GM18505 (cell line): ENCODE measurements around the gene DECR2.
"Not testable (repeated sequence)": the region's sequence is repeated elsewhere in the genome, so short reads cannot be mapped to it uniquely, and the experiment has no call there.

ENCODE experiments used
- ATAC-seq: cut with Tn5 transposase; IDR thresholded peaks from one replicate; pipeline ENCODE4 v1.9.1; 2021; ENCODE audit not compliant: unreplicated experiment
- POLR2A ChIP-seq: IDR thresholded peaks from 4 replicates; pipeline ENCODE4 v1.6.1; 2011; ENCODE audit warnings: borderline replicate concordance; ENCODE audit not compliant: insufficient read depth, insufficient read length; ENCODE audit errors: extremely low read depth

DECR2 gene

DNA sequence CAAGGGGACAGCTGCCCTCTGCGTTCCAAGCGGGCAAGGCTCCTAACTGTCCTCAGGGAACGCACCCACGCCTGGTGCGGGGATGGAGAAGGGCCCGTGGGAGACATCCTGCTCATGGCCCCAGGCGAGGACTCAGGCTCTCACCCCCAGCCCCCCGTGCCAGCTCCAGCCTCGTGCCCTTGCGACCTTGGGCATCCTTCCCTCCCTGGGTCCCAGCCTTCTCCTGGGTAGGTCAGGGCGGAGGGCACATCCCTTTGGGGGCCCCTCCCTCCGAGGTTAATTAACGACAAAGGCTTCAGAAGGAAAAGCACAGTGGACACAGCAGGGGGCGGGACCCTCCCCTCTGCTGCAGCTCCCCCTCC lies 22.9 kb upstream of the DECR2 start:
- no peak for TF ChIP-seq POLR2A
- ATAC-seq: no peak

DNA sequence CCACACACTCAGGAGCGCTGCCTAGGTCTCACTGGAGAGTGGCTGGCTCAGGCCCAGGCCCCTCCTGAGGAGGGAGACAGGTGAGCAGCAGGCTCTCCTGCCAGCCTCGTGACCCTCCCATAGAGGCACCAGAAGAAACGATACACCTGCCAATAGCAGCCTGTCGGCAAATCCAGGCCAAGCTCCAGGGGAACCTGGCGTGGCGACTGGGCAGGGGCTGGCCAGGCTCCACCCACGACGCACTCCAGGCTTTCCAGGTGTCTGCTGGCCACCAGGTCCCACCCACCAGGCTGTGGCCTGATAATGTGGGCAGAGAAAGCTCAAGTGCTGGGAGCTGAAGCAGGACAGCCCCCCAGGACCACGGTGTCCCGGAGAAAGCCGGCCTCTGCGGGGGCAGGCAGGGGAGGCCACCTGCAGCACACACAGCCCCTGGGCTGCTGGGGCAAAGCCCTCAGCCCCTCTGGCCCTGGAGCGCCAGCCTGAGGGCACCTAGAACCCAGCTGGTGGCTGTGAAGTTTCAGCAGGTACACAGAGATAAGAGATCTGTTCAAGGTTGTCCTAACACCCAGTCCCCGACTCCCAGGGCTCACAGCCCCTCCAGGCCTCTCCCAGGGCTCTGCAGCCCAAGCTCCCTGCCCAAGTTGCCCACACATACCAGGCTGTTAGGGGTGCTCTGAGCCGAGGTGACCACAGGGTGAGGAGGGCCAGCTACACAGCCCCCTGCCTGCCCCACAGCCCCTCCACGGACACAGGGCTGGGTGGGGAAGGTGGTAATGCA lies 22.3 kb upstream of the DECR2 start:
- no peak for TF ChIP-seq POLR2A
- no peak for ATAC-seq

GRCh38 chr16:379961-380761 lies 21.5 kb upstream of the DECR2 start:
- TF ChIP-seq POLR2A: no peak
- ATAC-seq: no peak

GRCh38 chr16:380762-381011 lies 21.0 kb upstream of the DECR2 start:
- no peak for ATAC-seq
- no peak for TF ChIP-seq POLR2A

DNA sequence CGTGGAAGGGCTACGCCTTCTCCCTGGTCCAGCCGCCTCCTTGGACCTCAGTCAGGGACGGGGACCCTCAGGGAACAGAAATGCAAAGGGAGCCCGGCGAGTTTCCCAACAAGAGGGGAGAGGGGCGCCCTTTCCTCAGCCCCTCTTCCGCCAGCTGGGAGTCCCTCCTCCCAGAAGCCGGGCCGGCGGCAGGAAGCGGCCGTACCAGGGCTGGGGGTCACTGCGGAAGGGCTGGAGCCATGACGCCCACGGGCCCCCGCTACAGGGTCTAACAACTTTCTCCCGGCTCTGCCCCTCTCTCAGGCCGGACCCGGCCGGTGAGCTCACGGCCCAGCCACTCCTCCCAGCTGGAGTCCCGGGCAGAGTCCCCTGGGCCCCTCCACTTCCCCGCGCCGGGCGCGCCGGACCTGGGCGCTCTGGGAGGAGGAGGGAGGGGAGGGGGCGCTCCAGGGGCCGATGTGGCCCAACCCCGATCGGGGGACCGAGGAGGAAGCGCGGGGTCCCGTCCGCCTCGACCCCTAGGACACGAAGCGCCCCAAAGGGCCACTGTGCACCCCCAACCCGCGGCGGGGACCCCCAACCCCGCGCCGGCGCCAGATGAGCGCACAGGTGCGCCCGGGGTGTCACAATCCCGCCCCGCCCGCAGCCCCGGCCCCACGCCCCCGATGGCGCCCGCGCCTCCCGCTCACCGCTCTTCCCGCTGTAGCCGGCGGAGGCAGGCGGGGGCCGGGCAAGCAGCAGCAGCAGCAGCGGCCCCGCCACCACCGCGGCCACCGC lies 20.5 kb upstream of the DECR2 start:
- TF ChIP-seq POLR2A: no peak
- ATAC-seq: peak; percentile 17

GRCh38 chr16:381789-382717 lies 19.6 kb upstream of the DECR2 start, which contains the start of gene PGAP6:
Gene PGAP6, minus strand, starts transcription at chr16:381978. Its CDS starts 157 bp downstream, at chr16:381821.
- peak; percentile 41 for ATAC-seq
- peak; percentile 64 for TF ChIP-seq POLR2A

DNA sequence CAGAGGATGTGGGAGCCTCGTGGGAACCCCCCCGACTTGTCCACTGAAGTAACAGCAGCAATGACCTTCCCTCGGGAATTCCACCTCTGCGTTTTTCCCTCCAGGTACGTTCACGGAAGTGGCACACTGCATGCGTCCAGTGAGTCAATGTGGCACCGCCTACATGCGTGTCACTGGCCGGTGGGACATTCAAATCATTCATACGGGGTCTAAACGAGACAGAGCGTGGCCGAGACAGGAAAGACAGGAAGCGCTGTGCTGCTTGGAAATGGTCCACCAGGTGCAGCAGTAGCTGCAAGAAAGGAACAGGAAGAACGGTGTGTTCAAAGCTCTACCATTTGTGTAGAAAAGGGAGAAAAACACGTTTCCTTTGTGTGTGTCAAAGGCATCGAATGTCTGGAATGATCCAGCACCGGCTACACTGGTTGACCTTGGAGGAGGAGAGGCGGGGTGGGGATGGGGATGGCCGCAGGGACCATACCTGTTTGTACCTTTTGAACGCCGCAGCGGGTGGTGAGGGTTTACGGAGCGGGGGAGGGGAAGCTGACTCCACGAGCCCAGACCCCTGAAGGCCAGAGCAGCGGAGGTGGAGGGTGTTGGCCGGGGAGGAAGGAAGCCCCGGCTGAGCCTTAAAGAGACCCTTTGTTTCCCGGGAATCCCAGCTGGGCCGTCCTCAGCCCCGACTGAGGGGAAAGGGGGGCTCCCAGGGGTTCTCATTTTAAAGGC lies 18.2 kb upstream of the DECR2 start:
- peak; percentile 41 for TF ChIP-seq POLR2A
- ATAC-seq: no peak

DNA sequence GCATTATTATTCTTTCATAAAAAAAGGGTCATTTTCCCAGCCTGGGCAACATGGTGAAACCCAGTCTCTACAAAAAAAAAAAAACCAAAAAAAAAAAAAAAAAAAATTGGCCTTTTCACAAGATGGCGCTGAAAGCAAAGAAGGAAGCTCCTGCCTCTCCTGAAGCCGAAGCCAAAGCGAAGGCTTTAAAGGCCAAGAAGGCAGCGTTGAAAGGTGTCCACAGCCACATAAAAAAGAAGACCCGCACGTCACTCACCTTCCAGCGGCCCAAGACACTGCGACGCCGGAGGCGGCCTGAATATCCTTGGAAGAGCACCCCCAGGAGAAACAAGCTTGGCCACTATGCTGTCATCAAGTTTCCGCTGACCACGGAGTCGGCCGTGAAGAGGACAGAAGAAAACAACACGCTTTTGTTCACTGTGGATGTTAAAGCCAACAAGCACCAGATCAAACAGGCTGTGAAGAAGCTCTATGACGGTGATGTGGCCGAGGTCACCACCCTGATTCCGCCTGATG lies 15.0 kb upstream of the DECR2 start:
- ATAC-seq: no peak
- no peak for TF ChIP-seq POLR2A

DNA sequence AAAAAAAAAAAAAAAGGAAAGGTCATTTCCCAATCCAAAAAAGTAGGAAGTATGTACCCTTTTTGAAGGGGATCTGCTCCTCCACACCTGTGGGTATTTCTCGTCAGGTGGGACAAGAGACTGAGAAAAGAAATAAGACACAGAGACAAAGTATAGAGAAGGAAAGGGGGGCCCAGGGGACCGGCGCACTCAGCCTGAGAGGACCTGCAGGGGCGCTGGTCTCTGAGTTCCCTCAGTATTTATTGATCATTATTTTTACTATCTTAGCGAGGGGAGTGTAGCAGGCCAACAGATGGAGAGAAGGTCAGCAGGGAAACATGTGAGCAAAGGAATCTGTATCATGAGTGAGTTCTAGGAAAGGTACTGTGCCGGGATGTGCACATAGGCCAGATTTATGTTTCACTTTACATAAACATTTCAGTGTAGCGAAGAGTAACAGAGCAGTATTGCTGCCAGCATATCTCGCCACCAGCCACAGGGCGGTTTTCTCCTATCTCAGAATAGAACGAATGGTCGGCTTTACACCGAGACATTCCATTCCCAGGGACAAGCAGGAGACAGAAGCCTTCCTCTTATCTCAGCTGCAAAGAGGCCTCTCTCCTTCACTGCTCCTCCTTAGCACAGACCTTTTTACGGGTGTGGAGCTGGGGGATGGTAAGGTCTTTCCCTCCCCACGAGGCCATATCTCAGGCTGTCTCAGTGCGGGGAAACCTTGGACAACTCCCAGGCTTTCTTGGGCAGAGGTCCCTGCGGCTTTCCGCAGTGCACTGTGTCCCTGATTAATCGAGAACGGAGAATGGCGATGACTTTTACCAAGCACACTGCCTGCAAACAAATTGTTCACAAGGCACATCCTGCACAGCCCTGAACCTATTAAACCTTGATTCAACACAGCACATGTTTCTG lies 13.7 kb upstream of the DECR2 start:
- not testable (repeated sequence) for ATAC-seq

DNA sequence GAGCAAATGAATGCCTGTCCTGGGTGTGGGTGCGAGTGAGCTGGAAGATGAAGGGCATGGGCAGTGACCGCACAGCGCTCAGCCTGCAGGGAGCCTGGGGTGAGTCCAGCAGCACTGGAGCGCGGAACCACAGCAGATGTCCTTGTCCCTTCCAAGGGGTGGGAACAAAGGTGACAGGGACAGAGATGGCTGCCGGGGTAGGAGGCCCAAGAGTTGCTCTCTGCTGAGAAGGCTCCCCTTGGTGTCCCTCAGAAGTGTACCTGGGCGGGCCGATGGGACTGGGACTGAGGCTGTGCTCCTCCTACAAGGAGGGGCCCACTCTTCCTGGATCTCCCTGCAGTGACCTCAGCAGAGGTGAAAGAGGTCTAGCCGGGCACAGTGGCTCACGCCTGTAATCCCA lies 12.3 kb upstream of the DECR2 start:
- no peak for TF ChIP-seq POLR2A

GRCh38 chr16:391885-392335 lies 9.8 kb upstream of the DECR2 start:
- ATAC-seq: no peak
- TF ChIP-seq POLR2A: no peak

More for the DNA sequence above, 12.3 kb upstream of the DECR2 start:
- ATAC-seq: no peak

- ATAC-seq: no peak
- no peak for TF ChIP-seq POLR2A
Measured at GRCh38 chr16:392450-393030, 9.1 kb upstream of the DECR2 start.
